Peyer's patch (tissue), 4 donors: Measurements from ENCODE around the gene C12orf50. TPM values are rescaled to one million over a fixed set of nuclear protein-coding genes. Genes with fewer than 3 reads are reported as not detected.
A peak's percentile ranks its signal among the peaks of the same experiment; 100 is the strongest.
"Not testable (repeated sequence)": the region's sequence is repeated elsewhere in the genome, so short reads cannot be mapped to it uniquely, and the experiment has no call there.

Experiments used
- DNase-seq, 3 donors: peaks; one replicate each; pipeline ENCODE4 v3.0.0-alpha.2; 2017 to 2019
- H3K27ac ChIP-seq, 4 donors: fragments of 200-600 bp; sonication (generic); one replicate each; pipeline ENCODE4 v1.5.1; 2016 to 2019
- H3K27me3 ChIP-seq, 2 donors: fragments of 200-600 bp; sonication (generic); one replicate each; pipeline ENCODE4 v1.5.1; 2019
- H3K36me3 ChIP-seq, 3 donors: fragments of 200-600 bp; sonication (generic); one replicate each; pipeline ENCODE4 v1.5.1; 2016 to 2019
- H3K4me1 ChIP-seq, 4 donors: fragments of 200-600 bp; sonication (generic); one replicate each; pipeline ENCODE4 v1.5.1; 2016 to 2019
- H3K4me3 ChIP-seq, 4 donors: fragments of 200-600 bp; sonication (generic); 1 replicate in 3 of 4; 2 replicates in 1 of 4; pipeline ENCODE4 v1.5.1; 2016 to 2019; ENCODE audit warnings: mild to moderate bottlenecking in 1 of 4
- H3K9me3 ChIP-seq, 4 donors: fragments of 200-600 bp; sonication (generic); one replicate each; pipeline ENCODE4 v1.5.1; 2016 to 2019; ENCODE audit warnings: mild to moderate bottlenecking in 1 of 4
- POLR2A ChIP-seq, 2 donors: fragments of 450-650 bp; IDR thresholded peaks; one replicate each; pipeline ENCODE4 v1.5.1; 2017; ENCODE audit warnings: antibody characterized with exemption in 2 of 2, mild to moderate bottlenecking in 2 of 2, moderate library complexity in 2 of 2
- total RNA-seq, 4 donors: library from RNA; depleted of rRNA; stranded (reverse); fragments of >200 nt; gene quantifications; one replicate each; pipeline ENCODE4 v1.1.0, GENCODE V29; 2016
- TF ChIP-seq, protein P1 (sequence below), 6 experiments: fragments of 450-650 bp in 4 of 6; fragments of 200-600 bp in 2 of 6; sonication (generic) in 1 of 6; IDR thresholded peaks; one replicate each; pipeline ENCODE4 v1.5.1; 2017 to 2019; ENCODE audit warnings: antibody characterized with exemption in 6 of 6, mild to moderate bottlenecking in 3 of 6, moderate library complexity in 1 of 6

The C12orf50 gene
- total RNA-seq, 4 donors from 2014 or later, result not detected

DNA sequence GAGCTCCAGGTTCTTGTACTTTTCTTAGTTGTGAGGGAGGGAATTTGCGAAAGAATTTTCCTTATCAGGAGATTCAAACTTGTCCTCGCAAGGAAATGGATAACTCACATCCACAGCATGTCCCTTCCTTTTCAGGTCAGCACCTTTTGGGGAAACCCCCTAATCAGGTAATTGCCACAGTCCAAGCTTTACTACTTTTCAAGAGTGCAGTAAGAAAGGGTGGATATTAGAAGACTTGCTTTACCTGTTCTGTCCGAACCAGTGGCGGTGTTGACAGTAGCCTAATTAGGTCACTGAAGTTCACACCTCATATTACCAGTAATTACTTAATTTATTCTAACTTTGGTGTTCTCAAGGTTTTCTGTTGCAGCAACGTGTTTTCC lies 6.7 kb upstream of the C12orf50 start:
- Histone ChIP-seq H3K9me3 (no peaks in the 10 kb centered on the region), H3K27me3 (no peaks in the 10 kb centered on the region), H3K27ac (peak overlapping the region; percentile 69 to 86 (median 74)), H3K4me1 (peaks cover 0 to 12% (median 0%) of the 10 kb centered on the region in 4 donors), H3K4me3 (peak overlapping the region; percentile 70 to 78 (median 76)), H3K36me3 (no peaks in the 10 kb centered on the region)
- DNase-seq, result no peak
- TF ChIP-seq, protein P1, sequence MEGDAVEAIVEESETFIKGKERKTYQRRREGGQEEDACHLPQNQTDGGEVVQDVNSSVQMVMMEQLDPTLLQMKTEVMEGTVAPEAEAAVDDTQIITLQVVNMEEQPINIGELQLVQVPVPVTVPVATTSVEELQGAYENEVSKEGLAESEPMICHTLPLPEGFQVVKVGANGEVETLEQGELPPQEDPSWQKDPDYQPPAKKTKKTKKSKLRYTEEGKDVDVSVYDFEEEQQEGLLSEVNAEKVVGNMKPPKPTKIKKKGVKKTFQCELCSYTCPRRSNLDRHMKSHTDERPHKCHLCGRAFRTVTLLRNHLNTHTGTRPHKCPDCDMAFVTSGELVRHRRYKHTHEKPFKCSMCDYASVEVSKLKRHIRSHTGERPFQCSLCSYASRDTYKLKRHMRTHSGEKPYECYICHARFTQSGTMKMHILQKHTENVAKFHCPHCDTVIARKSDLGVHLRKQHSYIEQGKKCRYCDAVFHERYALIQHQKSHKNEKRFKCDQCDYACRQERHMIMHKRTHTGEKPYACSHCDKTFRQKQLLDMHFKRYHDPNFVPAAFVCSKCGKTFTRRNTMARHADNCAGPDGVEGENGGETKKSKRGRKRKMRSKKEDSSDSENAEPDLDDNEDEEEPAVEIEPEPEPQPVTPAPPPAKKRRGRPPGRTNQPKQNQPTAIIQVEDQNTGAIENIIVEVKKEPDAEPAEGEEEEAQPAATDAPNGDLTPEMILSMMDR (IDR thresholded peaks at IDR 0.05), result no peak
- no peak for TF ChIP-seq POLR2A (IDR thresholded peaks at IDR 0.05)

DNA sequence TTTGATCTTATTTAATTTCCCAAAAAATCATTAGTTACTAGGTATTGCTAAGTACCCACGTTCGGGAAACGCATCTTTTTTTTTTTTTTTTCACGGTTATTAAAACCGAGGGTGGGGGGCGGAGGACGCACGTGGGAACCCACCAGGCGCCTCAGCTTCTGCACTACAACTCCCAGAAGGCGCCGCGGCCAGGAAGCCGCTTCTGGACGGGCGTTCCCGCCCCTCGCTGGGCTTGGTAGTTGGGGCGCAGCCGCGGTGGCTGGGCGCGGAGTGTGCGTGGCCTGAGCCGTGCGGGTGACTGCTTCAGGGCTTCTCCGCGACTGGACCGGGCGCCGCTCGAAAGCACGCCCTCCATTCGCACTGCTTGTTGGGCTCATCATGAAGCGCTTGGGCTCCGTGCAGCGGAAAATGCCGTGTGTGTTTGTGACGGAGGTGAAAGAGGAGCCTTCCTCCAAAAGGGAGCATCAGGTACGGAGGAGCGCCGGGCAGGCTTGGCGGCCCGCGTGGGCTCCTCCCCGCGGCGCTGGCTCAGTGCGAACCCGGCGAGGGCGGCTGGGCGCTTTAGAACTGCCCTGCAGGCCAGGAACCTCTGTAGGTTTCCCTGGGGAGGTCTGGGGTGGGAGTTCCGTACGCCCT lies 6.2 kb upstream of the C12orf50 start:
- peak; percentile 90 to 95 (median 92) for DNase-seq
- peak; percentile 56 to 87 for TF ChIP-seq POLR2A (IDR thresholded peaks at IDR 0.05)
- TF ChIP-seq, protein P1 (IDR thresholded peaks at IDR 0.05), result no peak
- no peaks in the 10 kb centered on the region for H3K9me3 ChIP-seq
- no peaks in the 10 kb centered on the region for H3K27me3 ChIP-seq
- H3K36me3 ChIP-seq, result no peaks in the 10 kb centered on the region
- H3K4me3 ChIP-seq, result peak overlapping the region; percentile 70 to 78 (median 76)
- H3K27ac ChIP-seq, result peak overlapping the region; percentile 69 to 86 (median 74)
- peaks cover 0 to 12% (median 0%) of the 10 kb centered on the region in 4 donors for H3K4me1 ChIP-seq

DNA sequence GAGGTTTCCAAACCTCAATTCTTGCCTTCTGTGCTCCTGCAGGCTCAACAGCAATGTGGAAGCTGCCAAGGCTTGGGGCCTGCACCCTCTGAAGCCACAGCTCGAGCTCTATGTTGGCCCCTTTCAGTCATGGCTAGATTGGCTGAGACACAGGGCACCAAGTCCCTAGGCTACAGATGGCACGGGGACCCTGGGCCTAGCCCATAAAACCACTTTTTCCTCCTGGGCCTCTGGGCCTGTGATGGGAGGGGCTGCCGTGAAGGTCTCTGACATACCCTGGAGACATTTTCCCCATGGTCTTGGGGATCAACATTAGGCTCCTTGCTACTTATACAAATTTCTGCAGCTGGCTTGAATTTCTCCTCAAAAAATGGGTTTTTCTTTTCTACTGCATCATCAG lies 2.0 kb upstream of the C12orf50 start:
- not testable (repeated sequence) for H3K4me3 ChIP-seq, H3K9me3 ChIP-seq, H3K27ac ChIP-seq, H3K27me3 ChIP-seq, DNase-seq, H3K4me1 ChIP-seq, H3K36me3 ChIP-seq

DNA sequence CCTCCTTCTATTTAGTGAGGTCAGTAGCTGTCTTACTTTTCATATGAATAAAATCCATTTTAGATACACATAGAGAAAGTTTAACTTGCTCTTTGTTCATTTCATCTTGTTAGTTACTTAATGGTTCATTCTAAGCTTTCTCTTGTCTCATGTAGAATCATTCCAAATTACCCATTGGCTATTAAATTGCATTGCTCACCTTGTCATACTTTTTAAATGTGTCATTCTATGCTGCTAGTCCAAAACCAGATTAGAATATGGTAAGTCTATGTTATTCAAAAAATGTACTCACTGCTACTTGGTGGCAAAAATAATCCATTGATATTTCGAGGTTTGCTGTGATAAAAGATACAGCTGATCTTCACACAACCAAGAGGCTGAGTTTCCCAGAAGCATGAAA lies 3.0 kb downstream of the C12orf50 start:
- DNase-seq, result no peak
- Histone ChIP-seq H3K4me3 (no peak overlapping the region), H3K27ac (no peak overlapping the region), H3K4me1 (no peaks in the 10 kb centered on the region), H3K36me3 (no peaks in the 10 kb centered on the region), H3K27me3 (no peaks in the 10 kb centered on the region), H3K9me3 (no peaks in the 10 kb centered on the region)
- TF ChIP-seq, protein P1 (IDR thresholded peaks at IDR 0.05), result no peak
- TF ChIP-seq POLR2A (IDR thresholded peaks at IDR 0.05), result no peak

DNA sequence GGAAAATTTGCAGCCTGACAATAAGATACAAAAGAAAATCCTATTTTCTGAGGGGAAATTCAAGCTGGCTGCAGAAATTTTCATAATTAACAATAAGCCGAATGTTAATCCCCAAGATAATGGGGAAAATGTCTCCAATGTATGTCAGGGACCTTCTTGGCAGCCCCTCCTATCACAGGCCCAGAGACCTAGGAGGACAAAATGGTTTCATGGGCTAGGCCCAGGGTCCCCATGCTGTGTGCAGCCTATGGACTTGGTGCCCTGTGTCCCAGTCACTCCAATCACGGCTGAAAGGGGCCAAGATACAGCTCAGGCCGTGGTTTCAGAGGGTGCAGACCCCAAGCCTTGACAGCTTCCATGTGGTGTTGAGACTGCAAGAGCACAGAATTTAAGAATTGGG lies 11.2 kb downstream of the C12orf50 start:
- no peaks in the 10 kb centered on the region for H3K27me3 ChIP-seq
- no peaks in the 10 kb centered on the region for H3K4me1 ChIP-seq
- TF ChIP-seq, protein P1 (IDR thresholded peaks at IDR 0.05), result no peak
- no peak for TF ChIP-seq POLR2A (IDR thresholded peaks at IDR 0.05)
- no peaks in the 10 kb centered on the region for H3K36me3 ChIP-seq
- H3K27ac ChIP-seq, result no peak overlapping the region
- no peak overlapping the region for H3K4me3 ChIP-seq
- no peaks in the 10 kb centered on the region for H3K9me3 ChIP-seq
- no peak for DNase-seq

DNA sequence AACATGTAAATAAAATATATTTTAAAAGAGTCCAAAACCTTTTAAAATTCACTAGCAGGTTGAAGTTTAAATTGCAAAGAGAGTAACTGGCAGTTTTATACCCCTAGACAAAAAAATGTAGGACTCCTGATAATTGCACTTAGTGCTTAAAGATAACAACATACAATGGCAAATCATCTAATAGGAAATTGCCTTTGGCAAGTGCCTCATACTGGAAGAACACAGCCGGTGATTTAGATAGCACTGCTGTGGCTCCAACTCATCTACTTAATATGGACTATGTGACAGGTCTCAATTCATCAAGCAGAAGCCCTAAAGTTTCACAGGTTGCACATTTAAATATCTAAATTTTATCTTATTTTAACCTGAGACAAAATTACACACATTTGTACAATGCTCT lies 13.4 kb downstream of the C12orf50 start:
- TF ChIP-seq, protein P1 (IDR thresholded peaks at IDR 0.05), result no peak
- no peak for TF ChIP-seq POLR2A (IDR thresholded peaks at IDR 0.05)
- Histone ChIP-seq H3K27ac (no peak overlapping the region), H3K27me3 (no peaks in the 10 kb centered on the region), H3K4me3 (no peak overlapping the region), H3K9me3 (no peaks in the 10 kb centered on the region), H3K36me3 (no peaks in the 10 kb centered on the region), H3K4me1 (no peaks in the 10 kb centered on the region)
- no peak for DNase-seq
